Bronchial epithelial cell (primary cell): ENCODE measurements around the gene DPYSL4. TPM values are rescaled to one million over a fixed set of nuclear protein-coding genes. Genes with fewer than 3 reads are reported as not detected.

Source experiments
- DNase-seq: peaks from one replicate; pipeline ENCODE4 v3.0.0-alpha.2; 2010; ENCODE audit warnings: low read depth
- FAIRE-seq: peaks from 2 replicates; lab custom pipeline; 2011; peaks lifted over from hg19 to GRCh38; lab: Jason Lieb, UNC
- H3K27me3 ChIP-seq: 2 replicates; pipeline ENCODE4 v1.5.1; 2011; ENCODE audit warnings: low read length; ENCODE audit not compliant: control insufficient read depth, insufficient read depth
- H3K36me3 ChIP-seq: 2 replicates; pipeline ENCODE4 v1.5.1; 2011; ENCODE audit warnings: low read length; ENCODE audit not compliant: control insufficient read depth, insufficient read depth
- H3K4me3 ChIP-seq: 2 replicates; pipeline ENCODE4 v1.5.1; 2011; ENCODE audit warnings: mild to moderate bottlenecking, low read depth, low read length, control low read depth
- CTCF ChIP-seq: IDR thresholded peaks from 2 replicates; pipeline ENCODE4 v1.5.1; 2011; ENCODE audit warnings: mild to moderate bottlenecking, moderate library complexity, low read length, control low read depth, inconsistent platforms; ENCODE audit not compliant: insufficient read depth, severe bottlenecking
- total RNA-seq: library from RNA; depleted of rRNA; stranded (reverse); fragments of >200 nt; gene quantifications from 2 replicates; pipeline ENCODE4 v1.2.1, GENCODE V29; 2014

The DPYSL4 gene
- total RNA-seq, 1 donor from 2014 or later, result 0.26 TPM

- no peak for DNase-seq
- no peak for TF ChIP-seq CTCF
Measured at GRCh38 chr10:132232023-132232951, 45.5 kb downstream of the DPYSL4 start.

GRCh38 chr10:132232981-132233380 lies 46.2 kb downstream of the DPYSL4 start:
- TF ChIP-seq CTCF, result no peak
- Histone ChIP-seq H3K27me3 (no peaks in the 10 kb centered on the region), H3K36me3 (no peaks in the 10 kb centered on the region), H3K4me3 (no peak overlapping the region)
- no peak for DNase-seq
- FAIRE-seq, result no peak

More at GRCh38 chr10:132232023-132232951, 45.5 kb downstream of the DPYSL4 start:
- Histone ChIP-seq H3K36me3 (no peaks in the 10 kb centered on the region), H3K27me3 (no peaks in the 10 kb centered on the region), H3K4me3 (no peak overlapping the region)
- no peak for FAIRE-seq

GRCh38 chr10:132233501-132234085 lies 46.8 kb downstream of the DPYSL4 start:
- no peaks in the 10 kb centered on the region for H3K36me3 ChIP-seq
- TF ChIP-seq CTCF, result no peak
- H3K27me3 ChIP-seq, result no peaks in the 10 kb centered on the region
- H3K4me3 ChIP-seq, result no peak overlapping the region
- peak; percentile 40 for FAIRE-seq
- no peak for DNase-seq

GRCh38 chr10:132234860-132235259 lies 48.1 kb downstream of the DPYSL4 start:
- Histone ChIP-seq H3K27me3 (no peaks in the 10 kb centered on the region), H3K4me3 (no peak overlapping the region), H3K36me3 (no peaks in the 10 kb centered on the region)
- DNase-seq (no peak), FAIRE-seq (peak; percentile 88)
- no peak for TF ChIP-seq CTCF

- no peaks in the 10 kb centered on the region for H3K36me3 ChIP-seq
- no peak overlapping the region for H3K4me3 ChIP-seq
- no peaks in the 10 kb centered on the region for H3K27me3 ChIP-seq
- FAIRE-seq (no peak), DNase-seq (no peak)
- no peak for TF ChIP-seq CTCF
Measured at GRCh38 chr10:132236161-132236560, 49.4 kb downstream of the DPYSL4 start.
